Right atrium auricular region (tissue), 2 donors: ENCODE measurements around the gene COX18. TPM values are rescaled to one million over a fixed set of nuclear protein-coding genes. Genes with fewer than 3 reads are reported as not detected.

Experiments used
- DNase-seq: peaks from one replicate; pipeline ENCODE4 v3.0.0-alpha.2; 2019; ENCODE audit warnings: low spot score
- H3K27ac ChIP-seq, 2 donors: fragments of 200-600 bp; sonication (generic); 1 replicate in 1 of 2; 2 replicates in 1 of 2; pipeline ENCODE4 v1.5.1; 2016 to 2019
- H3K27me3 ChIP-seq, 2 donors: fragments of 200-600 bp; sonication (generic); one replicate each; pipeline versions ENCODE4 v1.5.1 to v1.6.0; 2017 to 2019
- H3K36me3 ChIP-seq: fragments of 200-600 bp; sonication (generic); one replicate; pipeline ENCODE4 v1.5.1; 2016
- H3K4me1 ChIP-seq, 2 donors: fragments of 200-600 bp; sonication (generic); one replicate each; pipeline versions ENCODE4 v1.5.1 to v1.6.0; 2017 to 2019
- H3K4me3 ChIP-seq, 2 donors: fragments of 200-600 bp; sonication (generic); 1 replicate in 1 of 2; 2 replicates in 1 of 2; pipeline ENCODE4 v1.5.1; 2017 to 2019; ENCODE audit warnings: mild to moderate bottlenecking in 1 of 2, moderate library complexity in 1 of 2
- H3K9me3 ChIP-seq, 2 donors: fragments of 200-600 bp; sonication (generic); one replicate each; pipeline ENCODE4 v1.5.1; 2019
- CTCF ChIP-seq, 2 donors: fragments of 200-600 bp; sonication (generic); IDR thresholded peaks; one replicate each; pipeline ENCODE4 v1.5.1; 2019; ENCODE audit warnings: antibody characterized with exemption in 2 of 2
- total RNA-seq, 2 donors: library from RNA; depleted of rRNA; stranded (reverse); fragments of >200 nt; gene quantifications; one replicate each; pipeline ENCODE4 v1.1.0, GENCODE V29; 2016

COX18 gene
- total RNA-seq, 2 donors from 2014 or later, result 12.4 to 22.6 TPM

- TF ChIP-seq CTCF (IDR thresholded peaks at IDR 0.05), result no peak
- Histone ChIP-seq H3K4me3 (no peak overlapping the region), H3K36me3 (peaks cover 73% of the 10 kb centered on the region), H3K27me3 (no peaks in the 10 kb centered on the region), H3K9me3 (no peaks in the 10 kb centered on the region), H3K4me1 (no peaks in the 10 kb centered on the region), H3K27ac (no peak overlapping the region)
- DNase-seq, result no peak
Measured at GRCh38 chr4:73098713-73099112, 29.2 kb upstream of the COX18 start.

GRCh38 chr4:73098016-73098415 is 28.5 kb upstream of the COX18 start:
- H3K9me3 ChIP-seq, result no peaks in the 10 kb centered on the region
- TF ChIP-seq CTCF (IDR thresholded peaks at IDR 0.05), result no peak
- H3K27ac ChIP-seq, result no peak overlapping the region
- DNase-seq, result no peak
- H3K36me3 ChIP-seq, result peaks cover 73% of the 10 kb centered on the region
- no peak overlapping the region for H3K4me3 ChIP-seq
- no peaks in the 10 kb centered on the region for H3K27me3 ChIP-seq
- peaks cover 0 to under 1% of the 10 kb centered on the region in 2 donors for H3K4me1 ChIP-seq

- no peak for TF ChIP-seq CTCF (IDR thresholded peaks at IDR 0.05)
- no peaks in the 10 kb centered on the region for H3K9me3 ChIP-seq
- no peaks in the 10 kb centered on the region for H3K27me3 ChIP-seq
- no peak for DNase-seq
- peaks cover 52% of the 10 kb centered on the region for H3K36me3 ChIP-seq
- H3K4me3 ChIP-seq, result no peak overlapping the region
- peaks cover 0 to 4% of the 10 kb centered on the region in 2 donors for H3K4me1 ChIP-seq
- no peak overlapping the region for H3K27ac ChIP-seq
Measured at GRCh38 chr4:73092868-73093267, 23.4 kb upstream of the COX18 start.

GRCh38 chr4:73090738-73091137 is 21.2 kb upstream of the COX18 start:
- TF ChIP-seq CTCF (IDR thresholded peaks at IDR 0.05), result no peak
- H3K4me3 ChIP-seq, result no peak overlapping the region
- H3K4me1 ChIP-seq, result peaks cover 0 to 4% of the 10 kb centered on the region in 2 donors
- no peaks in the 10 kb centered on the region for H3K9me3 ChIP-seq
- H3K27ac ChIP-seq, result no peak overlapping the region
- no peak for DNase-seq
- H3K36me3 ChIP-seq, result peaks cover 40% of the 10 kb centered on the region
- no peaks in the 10 kb centered on the region for H3K27me3 ChIP-seq

GRCh38 chr4:73087871-73088270 is 18.4 kb upstream of the COX18 start:
- no peak for TF ChIP-seq CTCF (IDR thresholded peaks at IDR 0.05)
- peaks cover 31% of the 10 kb centered on the region for H3K36me3 ChIP-seq
- H3K27ac ChIP-seq, result no peak overlapping the region
- H3K27me3 ChIP-seq, result no peaks in the 10 kb centered on the region
- no peak overlapping the region for H3K4me3 ChIP-seq
- peaks cover 0 to 2% of the 10 kb centered on the region in 2 donors for H3K4me1 ChIP-seq
- no peaks in the 10 kb centered on the region for H3K9me3 ChIP-seq
- DNase-seq, result no peak

GRCh38 chr4:73086095-73086868 is 16.8 kb upstream of the COX18 start:
- no peak for TF ChIP-seq CTCF (IDR thresholded peaks at IDR 0.05)
- DNase-seq, result no peak
- Histone ChIP-seq H3K36me3 (peaks cover 35% of the 10 kb centered on the region), H3K4me1 (no peaks in the 10 kb centered on the region), H3K4me3 (no peak overlapping the region), H3K27ac (no peak overlapping the region), H3K27me3 (no peaks in the 10 kb centered on the region), H3K9me3 (no peaks in the 10 kb centered on the region)
